ENCODE data around the gene CTIF.

The CTIF gene

DNA sequence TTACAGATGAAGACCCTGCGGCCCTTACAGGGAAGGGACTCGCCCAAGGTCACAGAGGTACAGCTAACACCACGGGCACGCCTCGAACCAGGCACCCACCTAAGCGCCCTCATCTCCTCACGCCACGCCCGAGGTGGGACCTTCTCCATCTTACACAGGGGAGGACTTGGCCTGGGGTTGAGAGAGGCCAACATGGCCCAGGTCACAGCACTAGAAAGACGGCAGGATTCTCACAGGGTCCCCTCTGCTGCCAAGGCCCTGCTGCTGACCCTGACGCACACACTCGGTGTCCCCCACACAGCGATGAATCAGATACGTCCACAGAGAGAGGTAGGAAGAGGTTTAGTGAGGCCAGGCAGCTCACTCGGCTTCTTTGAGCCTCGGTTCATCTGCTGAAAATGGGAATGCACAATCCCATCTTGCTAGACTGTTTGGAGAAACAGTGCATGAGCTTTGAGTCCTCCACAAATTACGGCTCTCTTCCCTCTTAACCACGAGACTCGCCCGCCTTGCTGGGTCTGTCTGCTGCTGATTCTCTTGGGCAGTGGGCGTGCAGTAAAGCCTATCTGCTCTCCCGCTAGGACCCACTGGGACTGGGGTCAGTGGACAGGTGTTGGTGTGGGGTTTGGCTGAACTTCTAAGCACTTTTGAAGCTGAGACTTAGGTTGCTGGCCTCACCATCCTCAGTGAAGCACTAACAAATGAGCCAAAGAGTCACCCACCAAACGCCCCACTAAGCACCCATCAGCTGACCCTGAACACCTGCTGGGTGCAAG lies 332.7 kb downstream of the CTIF start:
- DNase-seq (ENCODE audit: low read depth) = no peak
- H3K4me3 ChIP-seq (ENCODE audit: low read depth, low read length) = no peak overlapping the region
- no peak for TF ChIP-seq CTCF (IDR thresholded peaks at IDR 0.05; ENCODE audit: control insufficient read depth, extremely low read depth, insufficient read depth)

GRCh38 chr18:48872234-48873145 lies 333.7 kb downstream of the CTIF start:
- DNase-seq (ENCODE audit: low read depth) = no peak
- no peak overlapping the region for H3K4me3 ChIP-seq (ENCODE audit: low read depth, low read length)
- no peak for TF ChIP-seq CTCF (IDR thresholded peaks at IDR 0.05; ENCODE audit: control insufficient read depth, extremely low read depth, insufficient read depth)

- no peak for DNase-seq (ENCODE audit: low read depth)
- no peak for TF ChIP-seq CTCF (IDR thresholded peaks at IDR 0.05; ENCODE audit: control insufficient read depth, extremely low read depth, insufficient read depth)
- H3K4me3 ChIP-seq (ENCODE audit: low read depth, low read length) = no peak overlapping the region
Measured at GRCh38 chr18:48874233-48874632, 335.4 kb downstream of the CTIF start.

DNA sequence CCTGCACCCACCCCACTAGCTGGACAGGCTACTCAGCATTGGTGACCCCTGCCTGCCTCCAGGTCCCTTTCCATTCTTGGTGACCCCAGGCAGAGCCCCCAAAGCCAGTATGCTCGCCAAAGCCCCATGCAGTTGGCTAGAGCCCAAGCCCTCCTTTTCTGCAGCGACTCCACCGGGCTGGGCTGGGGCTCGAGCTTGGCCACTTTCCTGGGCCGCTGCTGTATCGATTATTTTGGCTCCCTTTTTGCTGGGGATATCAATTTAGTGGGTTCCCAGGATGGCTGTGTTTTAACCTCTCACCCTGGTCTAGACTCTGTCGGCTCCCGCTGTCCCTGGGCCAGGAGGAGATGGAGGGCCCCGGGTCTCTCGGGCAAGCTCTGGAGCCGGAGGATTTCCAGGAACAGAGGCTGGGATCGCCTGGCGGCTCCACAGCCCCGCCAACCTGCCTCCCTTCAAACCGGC lies 335.9 kb downstream of the CTIF start:
- H3K4me3 ChIP-seq (ENCODE audit: low read depth, low read length) = no peak overlapping the region
- DNase-seq (ENCODE audit: low read depth) = no peak
- no peak for TF ChIP-seq CTCF (IDR thresholded peaks at IDR 0.05; ENCODE audit: control insufficient read depth, extremely low read depth, insufficient read depth)

DNA sequence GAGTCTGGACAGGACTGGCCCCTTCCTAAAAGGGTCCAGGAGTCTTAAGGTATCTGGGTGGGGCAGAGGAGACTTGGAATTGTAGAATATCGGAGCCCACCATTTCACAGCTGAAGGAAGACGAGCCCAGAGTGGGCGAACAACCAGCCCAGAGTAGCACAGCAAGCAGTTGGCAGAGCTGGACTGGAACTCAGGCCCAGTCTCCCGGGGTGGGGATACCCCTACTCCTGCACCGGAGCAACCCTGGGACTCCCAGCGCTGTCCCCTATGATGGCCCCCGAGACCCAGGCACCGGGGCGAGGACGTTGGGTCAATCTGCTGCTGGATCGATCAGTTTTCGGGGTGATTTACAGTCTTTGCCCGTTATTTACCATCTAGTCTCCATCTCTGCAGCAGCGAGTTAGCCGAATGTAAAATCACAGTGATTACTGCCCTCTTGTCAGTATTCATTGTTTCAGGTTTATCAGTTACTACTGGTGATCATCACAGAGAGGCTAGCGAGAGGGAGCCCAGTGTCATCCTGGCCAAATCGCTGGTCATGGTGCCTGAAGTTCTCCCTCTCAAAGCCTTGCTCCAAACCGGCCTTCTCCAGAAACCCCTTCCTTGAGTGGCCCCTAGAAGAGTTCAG lies 336.6 kb downstream of the CTIF start:
- TF ChIP-seq CTCF (IDR thresholded peaks at IDR 0.05; ENCODE audit: control insufficient read depth, extremely low read depth, insufficient read depth) = no peak

GRCh38 chr18:48875942-48876511 lies 337.2 kb downstream of the CTIF start:
- TF ChIP-seq CTCF (IDR thresholded peaks at IDR 0.05; ENCODE audit: control insufficient read depth, extremely low read depth, insufficient read depth) = no peak
- H3K4me3 ChIP-seq (ENCODE audit: low read depth, low read length) = no peak overlapping the region
- no peak for DNase-seq (ENCODE audit: low read depth)

More for the DNA sequence above, 336.6 kb downstream of the CTIF start:
- DNase-seq (ENCODE audit: low read depth) = no peak
- H3K4me3 ChIP-seq (ENCODE audit: low read depth, low read length) = no peak overlapping the region
